GM19438 (cell line): Measurements from ENCODE around the gene NFKB1.

ENCODE experiments used
- ATAC-seq: cut with Tn5 transposase; IDR thresholded peaks from one replicate; pipeline ENCODE4 v1.9.1; 2021; ENCODE audit warnings: low read depth; ENCODE audit not compliant: unreplicated experiment

The NFKB1 gene

DNA sequence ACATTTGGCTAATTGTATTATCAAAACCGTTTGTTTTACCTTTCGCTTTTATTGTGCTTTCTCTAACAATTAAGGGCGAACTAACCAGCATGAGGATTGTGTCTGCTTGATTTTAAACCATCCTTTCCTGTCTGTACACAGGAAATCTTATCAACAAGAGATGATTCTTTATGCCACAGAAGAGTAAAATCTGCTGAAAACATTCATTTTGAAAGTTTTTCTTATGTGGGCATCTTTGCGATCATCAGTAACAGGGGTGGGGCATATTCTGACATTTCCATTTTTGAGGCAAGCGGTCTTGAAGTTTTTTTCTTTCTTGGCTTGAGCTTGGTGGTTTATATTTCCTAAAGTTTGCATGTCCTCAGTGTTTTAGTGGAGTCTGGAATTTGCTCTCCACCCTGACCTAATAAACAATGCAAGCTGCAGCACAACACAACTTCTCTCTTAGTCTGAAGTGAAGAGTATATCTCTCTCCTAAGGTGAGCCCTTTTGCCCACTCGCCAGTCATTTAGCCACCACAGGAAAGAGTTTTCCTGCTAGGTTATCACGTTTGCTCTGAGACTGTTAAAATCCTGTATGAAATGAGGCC, 26.6 kb downstream of the NFKB1 start:
- ATAC-seq = no peak

DNA sequence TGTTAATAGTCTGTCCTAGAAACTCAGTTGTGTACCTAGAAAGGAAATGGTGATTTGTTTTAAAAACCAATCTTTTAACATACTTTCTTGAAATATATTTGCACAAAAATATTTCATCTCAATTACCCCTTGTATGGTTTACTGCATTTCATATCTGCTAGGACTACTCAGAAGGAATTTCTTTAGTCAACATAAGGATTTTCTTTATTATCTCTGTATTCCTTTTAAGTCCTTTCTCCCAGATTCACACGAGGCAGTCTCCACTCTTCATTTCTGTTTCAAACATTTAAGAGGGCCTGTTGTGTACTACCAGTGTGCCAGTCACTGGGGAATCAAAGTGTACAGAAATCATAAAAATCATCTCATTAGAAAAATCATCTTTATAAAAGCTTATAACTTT, 28.8 kb downstream of the NFKB1 start:
- ATAC-seq = no peak

DNA sequence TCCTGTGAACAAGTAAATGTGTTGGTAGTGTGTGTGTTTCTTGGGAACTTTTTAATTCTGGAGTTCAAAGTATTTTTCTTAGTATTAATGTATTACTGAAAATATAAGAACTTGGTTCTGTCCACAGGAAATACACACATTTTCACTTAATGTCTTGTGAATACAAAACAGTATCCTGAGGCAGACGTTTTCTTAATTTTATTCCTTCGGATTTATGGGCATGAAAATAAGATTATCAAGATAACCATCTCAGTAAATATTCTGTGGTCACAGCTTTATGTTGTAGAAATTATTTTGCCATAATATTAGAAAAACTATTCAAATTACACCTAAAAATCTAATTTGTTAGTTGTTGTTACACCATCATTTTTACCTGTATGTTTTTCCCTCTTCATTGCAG, 29.8 kb downstream of the NFKB1 start:
- ATAC-seq = no peak

DNA sequence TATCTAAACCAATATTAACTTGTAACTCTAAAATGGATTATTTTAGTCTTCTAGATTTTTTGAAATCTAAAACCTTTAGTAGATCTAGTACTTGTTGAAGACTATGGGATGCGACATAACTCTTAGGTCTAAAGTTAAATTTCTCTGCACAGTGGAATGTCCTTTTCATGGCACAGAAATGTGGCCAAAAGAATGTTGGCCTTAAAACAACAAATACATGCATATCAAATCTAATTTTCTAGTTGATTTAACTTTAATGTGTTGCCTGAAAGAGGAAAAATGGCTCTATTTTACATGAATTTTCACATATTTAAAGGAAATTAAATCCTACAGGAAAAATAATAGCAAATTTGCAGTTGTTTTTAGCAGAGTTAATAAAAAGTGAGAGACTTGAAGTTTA, 30.3 kb downstream of the NFKB1 start:
- no peak for ATAC-seq

DNA sequence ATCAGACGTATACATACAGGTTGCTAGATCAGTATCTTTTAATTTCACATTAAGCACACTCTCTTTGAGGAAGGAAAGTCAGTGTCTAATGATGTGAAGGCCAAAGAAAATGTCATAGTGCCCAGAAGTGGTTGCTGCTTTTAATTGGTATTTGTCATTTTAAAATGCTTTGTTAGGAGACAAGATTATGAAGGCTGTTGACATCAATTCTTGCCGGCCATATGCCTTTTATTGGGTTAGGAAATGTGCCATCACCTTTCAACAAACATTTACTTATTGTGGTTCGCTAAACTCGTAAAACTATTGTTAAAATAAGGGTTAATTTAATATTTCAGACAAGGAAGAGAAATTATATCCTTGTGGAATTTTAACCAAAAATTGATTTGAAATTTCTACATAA, 32.2 kb downstream of the NFKB1 start:
- ATAC-seq = no peak

DNA sequence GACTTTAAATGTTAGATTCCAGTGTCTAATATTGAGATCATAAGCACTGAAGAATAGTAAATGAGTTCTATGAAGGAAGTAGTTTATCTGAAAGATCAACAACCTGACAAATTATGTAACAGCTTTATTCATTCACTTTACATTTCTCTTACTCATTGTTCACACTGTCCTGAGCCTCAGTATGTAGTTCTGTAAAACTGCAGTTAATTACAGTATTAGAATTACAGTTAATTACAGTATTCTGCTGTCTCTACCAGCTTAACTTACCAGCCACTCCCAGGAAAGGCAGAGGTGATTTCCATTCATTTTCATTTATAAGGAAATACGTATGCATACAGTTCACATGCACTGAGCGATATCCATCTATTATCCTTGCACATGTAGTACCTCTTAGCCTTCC, 32.7 kb downstream of the NFKB1 start:
- no peak for ATAC-seq

DNA sequence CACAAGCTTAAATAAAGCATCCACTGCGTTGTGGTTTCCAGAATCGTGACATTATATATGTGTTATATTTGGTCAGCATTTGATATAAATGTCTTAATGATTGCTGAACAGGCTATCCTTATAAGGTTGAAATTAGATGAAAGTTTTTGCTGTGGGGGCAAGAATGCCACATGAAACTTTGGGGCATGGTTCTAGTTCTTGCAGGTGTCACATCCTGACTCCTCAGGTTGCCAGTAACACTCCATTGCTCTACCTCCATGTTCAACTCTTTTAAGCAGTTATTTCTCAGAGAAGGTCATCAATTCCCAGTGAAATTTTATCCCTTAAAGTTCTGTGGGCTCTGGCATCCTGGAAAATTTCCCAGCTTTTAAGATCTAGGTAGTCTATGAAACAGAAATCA, 33.7 kb downstream of the NFKB1 start:
- no peak for ATAC-seq

DNA sequence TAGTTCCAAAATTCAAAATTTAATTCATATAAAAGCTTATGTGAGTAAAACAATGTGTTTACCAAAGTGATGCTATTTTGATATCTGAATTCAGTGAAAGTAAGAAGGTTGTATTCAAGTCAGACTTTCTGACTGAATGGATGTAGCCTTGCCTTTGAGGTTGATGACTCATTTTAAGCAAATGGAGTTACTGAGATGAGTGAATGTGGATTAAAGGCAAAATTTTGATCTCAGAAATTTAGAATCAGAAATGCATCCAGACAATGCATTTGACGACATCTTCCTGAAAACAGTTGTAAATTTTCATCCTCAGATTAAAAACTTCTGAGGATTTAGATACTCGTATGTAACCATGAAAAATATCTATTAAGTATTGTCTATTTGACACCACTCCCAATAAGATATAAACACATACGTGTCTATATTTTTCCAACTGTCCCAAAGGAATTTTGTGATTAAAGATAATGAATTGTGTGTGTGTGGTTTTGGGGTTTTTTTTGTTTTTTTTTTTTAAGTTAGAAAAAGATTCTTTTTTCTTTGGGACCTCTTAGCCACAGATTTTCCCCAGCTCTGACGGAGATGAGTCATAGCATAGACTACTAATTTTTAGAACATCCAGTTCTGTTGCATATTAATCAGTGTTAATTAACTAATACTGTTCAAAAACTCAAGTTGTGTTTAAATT, 34.4 kb downstream of the NFKB1 start:
- ATAC-seq = no peak

DNA sequence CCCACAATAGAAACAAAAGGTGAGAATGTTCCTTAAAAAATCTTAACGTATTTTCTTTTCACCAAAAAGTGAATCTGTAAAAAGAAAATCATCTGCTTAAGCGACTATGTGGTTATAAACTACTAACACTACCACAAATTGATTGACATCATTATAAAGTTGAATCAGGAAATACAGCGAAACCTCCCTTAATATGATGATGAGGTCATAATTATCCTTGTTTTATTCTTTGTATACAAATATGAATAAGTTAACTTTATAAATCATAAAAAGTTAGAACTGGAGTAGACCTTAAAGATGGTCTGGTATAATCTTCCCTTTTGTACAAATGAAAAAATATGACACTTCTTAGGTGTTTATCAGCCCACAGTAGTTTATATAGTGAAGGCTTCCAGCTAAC, 35.6 kb downstream of the NFKB1 start:
- no peak for ATAC-seq

DNA sequence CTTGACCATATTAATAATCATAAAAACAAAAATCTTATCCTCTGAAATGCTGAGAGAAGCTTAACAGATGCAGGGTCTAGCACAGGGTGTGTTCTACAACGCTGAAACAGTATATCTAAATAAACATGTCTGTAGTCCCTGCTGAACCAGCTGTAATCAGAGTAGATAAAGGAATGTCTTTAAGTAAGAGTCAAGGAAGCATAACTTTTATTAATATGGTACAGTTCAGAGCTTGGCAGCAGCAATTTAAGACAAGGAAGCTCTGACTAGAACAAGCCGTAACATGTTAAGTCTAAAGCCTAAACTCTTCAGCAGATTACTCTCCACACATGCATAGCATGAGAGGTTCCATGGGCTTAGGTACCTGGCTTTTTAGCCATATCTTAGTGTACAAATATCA, 36.1 kb downstream of the NFKB1 start:
- ATAC-seq = no peak

DNA sequence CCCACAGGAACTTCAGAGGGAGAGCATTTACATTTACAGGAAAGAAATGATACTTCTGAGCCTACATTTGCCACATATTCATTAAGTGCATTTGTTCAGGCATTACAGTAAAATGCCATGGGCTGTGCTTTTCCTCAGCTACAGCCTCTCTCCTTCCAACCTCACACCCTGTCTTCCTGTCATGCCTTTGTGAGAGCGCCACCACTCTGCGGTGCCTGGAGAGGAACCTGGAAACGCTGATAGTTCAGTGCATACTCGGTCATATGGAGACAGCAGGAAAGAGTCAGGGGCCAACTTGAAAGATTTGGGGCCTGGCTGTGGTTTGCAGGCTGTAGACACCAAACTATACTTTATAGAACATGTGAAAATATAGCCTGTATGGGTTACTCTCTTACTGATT, 40.5 kb downstream of the NFKB1 start:
- no peak for ATAC-seq

DNA sequence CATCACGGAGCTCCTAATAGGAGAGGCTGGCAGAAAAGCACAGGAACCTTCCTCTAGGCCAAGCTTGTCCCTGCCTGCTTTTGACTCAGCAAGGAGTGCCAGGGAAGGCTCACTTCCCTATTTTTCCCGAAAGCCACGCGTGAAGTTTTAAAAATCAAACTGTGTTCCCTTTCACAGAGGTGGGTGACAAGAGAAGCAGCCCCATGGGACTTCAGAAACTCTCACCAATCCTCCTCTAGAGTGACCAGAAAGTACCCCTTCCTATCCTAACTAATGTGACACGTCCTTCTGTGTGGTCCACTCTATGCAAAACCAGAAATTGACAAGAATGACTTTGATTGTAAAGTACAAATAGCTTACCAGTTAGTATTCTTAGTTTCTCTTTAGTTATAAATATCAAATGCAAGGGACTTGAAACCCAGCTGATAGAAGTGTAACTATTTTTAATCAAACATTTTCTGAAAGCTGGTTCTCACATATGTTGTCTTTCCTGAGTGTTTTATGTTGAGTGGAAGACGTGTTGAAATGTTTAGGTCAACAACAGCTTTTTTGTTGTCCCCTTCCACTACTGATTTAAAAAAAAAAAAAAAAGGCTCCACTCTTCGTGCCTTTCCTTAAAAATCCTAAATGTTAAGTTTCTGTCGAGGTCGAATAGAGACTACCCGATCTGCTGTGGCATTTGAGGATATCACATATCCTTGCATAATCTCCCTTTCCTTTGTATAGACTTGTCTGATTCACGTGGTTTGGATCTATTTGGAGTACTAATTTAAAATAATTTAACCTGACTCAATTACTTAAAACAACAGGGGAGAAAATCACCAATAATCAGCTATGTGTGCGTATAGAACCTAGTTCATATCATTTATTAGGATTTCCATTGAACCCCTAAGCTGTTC, 42.1 kb downstream of the NFKB1 start:
- peak; percentile 75 for ATAC-seq

DNA sequence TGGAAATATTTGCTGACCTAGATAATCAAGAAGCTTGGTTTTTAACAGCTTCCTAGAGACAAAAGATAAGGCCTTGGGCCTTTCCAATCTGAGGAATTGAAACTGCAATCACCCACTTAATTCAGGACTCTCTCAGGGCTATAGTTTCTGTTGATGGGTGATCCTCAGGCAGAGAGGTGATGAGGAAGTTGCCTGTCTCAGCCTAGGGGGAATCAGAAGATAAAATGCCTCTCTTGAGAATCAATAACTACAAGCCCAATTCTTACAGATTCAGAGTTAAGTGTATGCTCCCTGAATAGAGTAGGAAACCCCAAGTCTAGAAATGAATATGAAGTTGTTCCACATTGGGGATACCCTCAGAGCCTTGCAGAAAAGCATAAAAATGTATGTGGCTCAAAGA, 45.5 kb downstream of the NFKB1 start:
- ATAC-seq = no peak

DNA sequence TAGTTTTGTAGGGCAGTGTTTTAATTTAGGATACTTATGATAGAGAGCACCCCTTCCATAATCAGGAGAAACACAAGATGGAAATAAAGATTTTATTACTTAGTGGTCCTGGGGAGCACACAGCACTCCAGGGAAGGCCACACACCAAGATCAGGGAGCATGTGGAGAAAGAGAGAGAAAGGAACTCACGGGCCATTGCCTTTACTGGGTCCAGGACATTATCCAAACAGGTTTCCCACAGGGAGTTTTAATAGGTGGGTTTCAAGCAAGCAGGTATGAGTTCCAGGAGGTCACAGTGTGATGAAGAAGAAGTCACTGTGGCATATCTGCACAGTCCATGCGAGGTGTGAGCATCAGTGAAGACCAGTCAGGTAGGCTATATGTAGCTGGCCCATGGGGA, 46.8 kb downstream of the NFKB1 start:
- no peak for ATAC-seq

DNA sequence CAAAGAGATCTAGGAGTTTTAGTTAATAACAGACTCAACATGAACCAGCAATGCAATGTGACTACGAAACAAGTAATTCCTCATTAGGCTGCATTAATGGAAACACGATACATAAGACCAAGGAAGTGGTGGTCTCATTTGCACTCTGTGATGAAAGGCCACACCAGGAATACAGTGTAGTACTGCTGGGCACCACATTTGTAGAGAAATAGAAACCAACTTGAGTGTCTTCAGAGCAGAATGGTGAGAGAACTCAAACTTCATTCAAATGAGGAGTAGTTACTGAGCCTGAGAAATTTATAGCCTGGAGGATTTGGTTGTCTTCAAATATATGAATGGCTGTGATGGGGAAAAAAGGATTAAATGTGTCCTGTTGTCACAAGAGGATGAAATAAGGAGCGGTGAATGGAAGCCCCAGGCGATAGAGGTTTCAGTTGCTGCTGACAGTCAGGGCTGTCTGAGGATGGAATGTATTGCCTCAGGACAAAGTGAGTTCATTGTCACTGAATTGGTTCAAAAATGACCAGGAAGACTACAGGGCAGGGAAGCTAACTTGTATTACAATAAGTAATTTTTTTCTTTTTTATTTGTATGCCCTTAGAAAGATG, 50.9 kb downstream of the NFKB1 start:
- ATAC-seq = no peak

DNA sequence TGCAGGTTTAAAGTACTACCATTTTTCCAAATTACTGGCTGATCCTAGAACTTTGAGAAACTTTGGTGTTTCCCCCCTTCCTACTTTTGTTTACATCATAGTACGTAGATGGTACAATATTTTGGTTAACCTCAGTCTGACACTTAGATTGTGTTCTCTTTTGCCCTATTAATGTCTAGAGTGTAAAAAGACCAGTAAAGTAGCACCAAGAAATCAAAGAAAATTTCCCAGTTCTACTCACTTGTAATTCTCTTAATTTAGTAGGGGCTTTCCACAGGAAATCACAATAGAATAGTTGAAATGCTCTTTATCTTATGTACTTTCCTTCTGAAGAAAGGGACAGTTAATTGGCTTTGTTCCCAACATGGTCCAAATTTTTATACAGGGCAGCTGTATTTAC, 51.6 kb downstream of the NFKB1 start:
- ATAC-seq = no peak

DNA sequence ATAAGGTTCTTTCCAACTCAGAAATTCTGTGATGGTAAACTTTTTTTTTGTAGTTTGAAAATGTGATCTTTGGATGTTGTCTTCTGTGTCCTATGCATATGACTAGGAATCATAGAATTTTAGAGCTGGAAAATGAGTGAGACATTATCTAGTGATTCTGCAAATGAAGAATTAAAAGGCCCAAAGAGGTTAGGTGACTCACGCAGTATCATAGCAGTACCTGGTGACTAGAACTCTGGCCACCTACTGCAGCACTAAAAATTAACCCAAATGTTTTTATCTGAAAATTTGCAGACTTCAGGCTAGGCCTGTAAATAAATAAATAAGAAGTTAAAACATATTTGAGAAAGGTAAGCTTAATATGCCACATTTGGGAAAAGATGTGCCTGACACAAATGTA, 52.8 kb downstream of the NFKB1 start:
- ATAC-seq = no peak

DNA sequence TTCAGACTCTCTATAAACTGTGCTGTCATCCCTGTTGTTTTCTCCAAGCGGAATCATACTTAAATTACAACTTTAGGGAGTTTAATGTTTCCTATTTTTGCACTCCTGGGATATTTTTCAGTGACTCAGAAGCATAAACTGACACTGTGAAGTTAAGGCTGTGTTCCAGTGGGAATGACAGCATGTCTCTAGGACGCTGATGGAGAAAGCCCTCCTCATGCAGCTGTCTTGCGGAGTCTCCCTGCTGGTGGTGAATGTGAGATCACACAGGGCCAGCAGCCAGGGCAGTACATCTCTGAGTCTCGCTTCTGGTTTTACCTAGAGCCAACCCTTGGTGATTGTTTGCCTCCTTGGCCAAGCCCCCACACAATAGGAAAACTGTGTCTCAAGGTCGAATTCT, 53.3 kb downstream of the NFKB1 start:
- no peak for ATAC-seq

DNA sequence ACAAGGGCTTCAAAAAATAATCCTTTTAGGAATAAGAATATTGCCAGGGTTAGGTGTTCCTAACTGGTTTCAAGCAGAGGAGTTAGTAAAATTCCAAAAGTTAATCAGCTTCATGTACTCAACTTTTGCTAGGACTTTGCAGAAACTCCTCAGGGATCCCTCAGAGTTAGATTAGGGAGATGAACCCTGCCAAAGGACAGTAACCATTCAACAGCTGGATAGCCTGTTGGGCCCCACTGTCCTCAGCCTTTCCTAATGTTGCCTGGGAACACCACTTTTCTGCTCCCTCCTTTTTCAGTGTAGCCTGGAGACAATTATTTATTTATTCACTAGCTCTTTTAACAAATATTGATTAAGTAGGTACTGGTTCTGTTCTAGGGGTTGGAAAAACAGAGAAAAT, 53.8 kb downstream of the NFKB1 start:
- no peak for ATAC-seq

DNA sequence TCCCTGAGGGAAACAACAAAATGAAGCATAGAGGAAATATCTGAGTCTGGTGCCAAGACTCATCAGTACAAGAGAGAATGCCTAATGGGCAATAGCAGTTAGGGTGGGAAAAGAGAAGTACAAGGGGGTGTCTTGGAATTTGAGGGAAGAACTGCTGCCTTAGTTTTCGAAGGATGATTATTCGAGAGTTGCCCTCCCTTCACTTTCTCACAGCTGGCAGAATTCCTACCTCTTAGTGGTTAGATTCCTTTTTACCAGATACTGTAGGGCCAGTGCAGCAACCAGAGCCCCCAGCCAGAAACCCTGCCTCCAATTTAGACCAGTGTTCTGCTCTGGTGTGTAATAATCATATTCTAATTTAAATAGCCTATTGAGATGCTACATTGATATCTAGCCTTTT, 56.5 kb downstream of the NFKB1 start:
- no peak for ATAC-seq

DNA sequence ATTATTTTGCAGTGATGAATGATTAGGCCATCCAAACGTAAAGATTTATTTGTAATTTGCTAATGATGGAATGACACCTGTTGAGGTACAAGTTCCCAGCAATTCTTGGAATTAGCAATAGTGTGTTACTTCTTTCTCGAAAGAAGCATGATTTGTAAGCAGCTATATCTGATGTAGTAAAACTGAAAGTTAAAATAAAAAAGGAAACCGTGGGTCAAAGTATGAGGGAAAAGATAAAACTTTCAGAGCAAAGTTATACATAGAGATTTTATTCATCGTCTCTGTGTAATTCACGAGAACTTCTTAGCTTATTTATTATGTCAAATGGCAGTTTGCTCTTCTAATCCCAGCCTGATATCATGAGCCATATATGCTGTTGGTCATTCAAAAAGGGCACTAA, 59.0 kb downstream of the NFKB1 start:
- no peak for ATAC-seq
